GM23248 (cell line): Measurements from ENCODE around the gene ARFGEF3. TPM values are rescaled to one million over a fixed set of nuclear protein-coding genes. Genes with fewer than 3 reads are reported as not detected.
A peak's percentile ranks its signal among the peaks of the same experiment; 100 is the strongest.

Source experiments
- DNase-seq: peaks from one replicate; pipeline ENCODE4 v3.0.0-alpha.2; 2015
- H2AFZ ChIP-seq: fragments of 200-600 bp; sonication (generic); 2 replicates; pipeline ENCODE4 v1.6.1; 2016; ENCODE audit warnings: antibody characterized with exemption
- H3F3A ChIP-seq: fragments of 200-600 bp; sonication (generic); 2 replicates; pipeline ENCODE4 v1.6.1; 2016; ENCODE audit warnings: mild to moderate bottlenecking, antibody characterized with exemption, mixed run types; ENCODE audit not compliant: insufficient read depth
- H3K27ac ChIP-seq: fragments of 200-600 bp; sonication (generic); 2 replicates; pipeline ENCODE4 v1.5.1; 2016; ENCODE audit warnings: mild to moderate bottlenecking
- H3K27me3 ChIP-seq: fragments of 200-600 bp; sonication (generic); replicated peaks from 2 replicates; pipeline ENCODE4 v1.6.1; 2016; ENCODE audit warnings: mild to moderate bottlenecking; ENCODE audit not compliant: insufficient read depth
- H3K36me3 ChIP-seq: fragments of 200-600 bp; sonication (generic); 2 replicates; pipeline ENCODE4 v1.6.1; 2016; ENCODE audit warnings: low read depth, mild to moderate bottlenecking
- H3K4me1 ChIP-seq: fragments of 200-600 bp; sonication (generic); 2 replicates; pipeline ENCODE4 v1.6.1; 2016; ENCODE audit warnings: mild to moderate bottlenecking; ENCODE audit not compliant: insufficient read depth
- H3K4me2 ChIP-seq: fragments of 200-600 bp; sonication (generic); one replicate; pipeline ENCODE4 v1.6.1; 2016; ENCODE audit warnings: mild to moderate bottlenecking; ENCODE audit not compliant: unreplicated experiment
- H3K4me3 ChIP-seq: fragments of 200-600 bp; sonication (generic); 2 replicates; pipeline ENCODE4 v1.5.1; 2016; ENCODE audit warnings: mild to moderate bottlenecking
- H3K79me2 ChIP-seq: fragments of 200-600 bp; sonication (generic); 2 replicates; pipeline ENCODE4 v1.6.1; 2016; ENCODE audit warnings: mild to moderate bottlenecking; ENCODE audit not compliant: insufficient read depth
- H3K9ac ChIP-seq: fragments of 200-600 bp; sonication (generic); 2 replicates; pipeline ENCODE4 v1.6.1; 2016; ENCODE audit warnings: mild to moderate bottlenecking
- H3K9me2 ChIP-seq: fragments of 200-600 bp; sonication (generic); 2 replicates; pipeline ENCODE4 v1.6.1; 2016; ENCODE audit warnings: mixed run types, mild to moderate bottlenecking, moderate library complexity; ENCODE audit not compliant: insufficient read depth
- H3K9me3 ChIP-seq: fragments of 200-600 bp; sonication (generic); one replicate; pipeline ENCODE4 v1.6.1; 2017; ENCODE audit warnings: low read depth
- H4K20me1 ChIP-seq: fragments of 200-600 bp; sonication (generic); 2 replicates; pipeline ENCODE4 v1.6.0; 2016; ENCODE audit not compliant: insufficient read depth
- EZH2 ChIP-seq: fragments of 200-600 bp; sonication (generic); IDR thresholded peaks from 2 replicates; pipeline ENCODE4 v1.6.1; 2018; ENCODE audit warnings: antibody characterized with exemption, mild to moderate bottlenecking; ENCODE audit not compliant: insufficient read depth, poor library complexity, severe bottlenecking
- EZH2phosphoT487 ChIP-seq: fragments of 200-600 bp; sonication (generic); IDR thresholded peaks from 2 replicates; pipeline ENCODE4 v1.6.1; 2018; ENCODE audit warnings: antibody characterized with exemption, moderate library complexity, mild to moderate bottlenecking, low read depth; ENCODE audit not compliant: insufficient read depth
- WGBS, 2 experiments: methylation state at CpG; one replicate each; pipeline ENCODE4 v1.1.6; 2015 to 2017; ENCODE audit warnings: low lambda C conversion rate in 2 of 2, low coverage in 1 of 2; ENCODE audit errors: missing lambda C conversion rate in 2 of 2; 5-methylcytosine and 5-hydroxymethylcytosine counted together
- in situ Hi-C: fragments of 300-500 bp; cut with MboI; formaldehyde crosslinking; loops from 2 replicates; pipeline ENCODE4 v1.15.0; 2020
- polyA plus RNA-seq: library from polyadenylated mRNA; unstranded; fragments of >200 nt; fragmentation: Nextera tagmentation; extraction: Ambion mirVana; gene quantifications from 2 replicates; pipeline ENCODE4 v1.2.1, GENCODE V29; 2016
- total RNA-seq: library from RNA; depleted of rRNA; stranded (reverse); fragments of >200 nt; shearing (Covaris generic); gene quantifications from 2 replicates; pipeline ENCODE4 v1.2.3, GENCODE V29; 2014

Gene ARFGEF3
- total and polyA plus RNA-seq, 2 experiments from 2014 or later: 0.06 to 0.11 TPM

- no peak for TF ChIP-seq EZH2
- no peak for TF ChIP-seq EZH2phosphoT487
- in situ Hi-C loops: no loop called here
- Histone ChIP-seq H3K4me1 (no peaks in the 10 kb centered on the region), H4K20me1 (no peaks in the 10 kb centered on the region), H3K9me2 (no peaks in the 10 kb centered on the region), H3K9me3 (no peaks in the 10 kb centered on the region), H3K27me3 (peaks cover 40% of the 10 kb centered on the region), H3K4me3 (no peak overlapping the region), H3K9ac (no peak overlapping the region), H3K79me2 (no peaks in the 10 kb centered on the region), H3K4me2 (no peak overlapping the region), H3F3A (no peaks in the 10 kb centered on the region), H2AFZ (no peak overlapping the region), H3K36me3 (no peaks in the 10 kb centered on the region), H3K27ac (no peak overlapping the region)
- WGBS, 2 experiments: 47 to 52% methylated on average over 1 of the region's 1 CpG
- DNase-seq: no peak
Observed at GRCh38 chr6:138155443-138155842, 6.3 kb upstream of the ARFGEF3 start.

GRCh38 chr6:138157986-138158638 lies 3.6 kb upstream of the ARFGEF3 start:
- H4K20me1 ChIP-seq: no peaks in the 10 kb centered on the region
- no peak overlapping the region for H3K9ac ChIP-seq
- H3K9me2 ChIP-seq: no peaks in the 10 kb centered on the region
- H3K9me3 ChIP-seq: no peaks in the 10 kb centered on the region
- H3F3A ChIP-seq: no peaks in the 10 kb centered on the region
- H3K79me2 ChIP-seq: no peaks in the 10 kb centered on the region
- DNase-seq: peak; percentile 15
- 1 to 8% methylated on average over 4 of the region's 4 CpGs for WGBS, 2 experiments
- H3K27me3 ChIP-seq: peaks cover 57% of the 10 kb centered on the region
- in situ Hi-C loops: no loop called here
- no peak for TF ChIP-seq EZH2phosphoT487
- no peak for TF ChIP-seq EZH2
- no peaks in the 10 kb centered on the region for H3K36me3 ChIP-seq
- H3K4me3 ChIP-seq: no peak overlapping the region
- no peak overlapping the region for H3K4me2 ChIP-seq
- H2AFZ ChIP-seq: no peak overlapping the region
- H3K27ac ChIP-seq: no peak overlapping the region
- no peaks in the 10 kb centered on the region for H3K4me1 ChIP-seq

GRCh38 chr6:138159246-138159645 lies 2.5 kb upstream of the ARFGEF3 start:
- DNase-seq: no peak
- no peak overlapping the region for H3K9ac ChIP-seq
- no peak overlapping the region for H3K27ac ChIP-seq
- no peaks in the 10 kb centered on the region for H3K9me3 ChIP-seq
- no peak overlapping the region for H3K4me3 ChIP-seq
- H3F3A ChIP-seq: no peaks in the 10 kb centered on the region
- H3K36me3 ChIP-seq: no peaks in the 10 kb centered on the region
- 88 to 97% methylated on average over 2 of the region's 2 CpGs for WGBS, 2 experiments
- H3K4me2 ChIP-seq: no peak overlapping the region
- no peaks in the 10 kb centered on the region for H3K9me2 ChIP-seq
- in situ Hi-C loops: no loop called here
- TF ChIP-seq EZH2phosphoT487 (no peak), EZH2 (no peak)
- H2AFZ ChIP-seq: no peak overlapping the region
- no peaks in the 10 kb centered on the region for H4K20me1 ChIP-seq
- H3K79me2 ChIP-seq: no peaks in the 10 kb centered on the region
- no peaks in the 10 kb centered on the region for H3K4me1 ChIP-seq
- peaks cover 69% of the 10 kb centered on the region for H3K27me3 ChIP-seq

DNA sequence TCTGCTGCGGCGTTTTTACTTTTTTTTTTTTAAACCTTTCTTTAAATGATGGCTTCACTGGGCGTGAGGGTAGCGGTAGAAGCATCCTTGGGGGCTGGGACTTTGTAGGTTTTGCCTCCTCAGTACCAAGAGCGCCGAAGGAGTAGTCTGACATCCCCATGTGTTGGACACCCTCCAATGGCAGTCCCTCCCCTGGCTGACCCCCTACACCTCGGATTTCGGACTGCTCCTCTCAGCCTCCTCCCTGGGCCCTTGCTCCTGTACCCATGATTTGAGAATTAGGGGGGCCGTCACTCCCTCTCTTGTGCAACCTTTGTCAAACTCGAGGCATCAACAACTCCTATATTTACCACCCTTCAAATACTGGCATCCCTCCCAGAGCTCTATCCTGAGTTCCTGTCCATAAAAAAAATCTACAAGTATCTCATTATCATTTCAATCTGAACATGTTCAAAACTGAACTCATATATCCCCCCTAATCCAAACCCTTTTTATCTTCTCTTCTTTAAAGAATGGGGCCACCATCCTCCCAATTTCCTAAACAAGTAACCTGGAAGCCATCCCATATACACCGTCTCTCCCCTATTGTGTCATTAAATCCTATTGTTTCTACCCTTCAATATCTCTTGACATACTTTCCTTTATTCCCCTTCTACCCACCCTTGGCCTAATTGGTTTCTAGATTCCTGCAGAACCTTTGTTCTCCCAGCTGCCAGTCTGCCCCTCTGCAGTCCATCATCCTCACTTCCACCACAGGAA lies 1.2 kb upstream of the ARFGEF3 start:
- no peak overlapping the region for H3K4me3 ChIP-seq
- no peak overlapping the region for H3K27ac ChIP-seq
- H3K36me3 ChIP-seq: no peaks in the 10 kb centered on the region
- no peak for DNase-seq
- in situ Hi-C loops: no loop called here
- TF ChIP-seq EZH2phosphoT487 (no peak), EZH2 (no peak)
- no peak overlapping the region for H3K9ac ChIP-seq
- no peaks in the 10 kb centered on the region for H3F3A ChIP-seq
- H2AFZ ChIP-seq: no peak overlapping the region
- 84 to 86% methylated on average over 11 of the region's 11 CpGs for WGBS, 2 experiments
- peaks cover 73% of the 10 kb centered on the region for H3K27me3 ChIP-seq
- H4K20me1 ChIP-seq: no peaks in the 10 kb centered on the region
- no peaks in the 10 kb centered on the region for H3K9me3 ChIP-seq
- H3K4me2 ChIP-seq: no peak overlapping the region
- H3K79me2 ChIP-seq: no peaks in the 10 kb centered on the region
- no peaks in the 10 kb centered on the region for H3K4me1 ChIP-seq
- H3K9me2 ChIP-seq: no peaks in the 10 kb centered on the region
